ENCODE data around the gene EDIL3.

EDIL3 gene

GRCh38 chr5:83965441-83965840, 419.2 kb downstream of the EDIL3 start:
- DNase-seq (ENCODE audit: low read depth in 2 of 2), result no peak

DNA sequence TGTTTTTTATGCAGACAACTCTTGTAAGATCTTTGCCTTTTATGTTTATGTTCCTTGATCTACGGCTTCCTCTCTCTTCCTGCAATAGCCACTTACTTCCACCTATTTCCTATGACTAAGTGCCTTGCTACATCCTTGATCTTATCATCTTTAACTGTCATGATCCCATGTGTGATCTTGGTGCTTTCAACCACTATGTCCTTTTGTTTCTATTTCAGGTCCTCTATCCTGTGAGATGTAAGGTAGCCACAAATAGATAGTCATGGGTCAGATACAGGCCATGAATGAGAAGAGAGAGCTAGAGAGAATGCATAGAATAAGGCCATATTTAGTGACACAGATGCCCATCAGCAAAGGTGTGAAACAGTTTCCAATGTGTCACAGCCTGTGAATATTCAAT, 420.4 kb downstream of the EDIL3 start:
- DNase-seq (ENCODE audit: low read depth in 2 of 2), result no peak

GRCh38 chr5:83957188-83957587, 427.5 kb downstream of the EDIL3 start:
- DNase-seq (ENCODE audit: low read depth in 2 of 2), result no peak

DNA sequence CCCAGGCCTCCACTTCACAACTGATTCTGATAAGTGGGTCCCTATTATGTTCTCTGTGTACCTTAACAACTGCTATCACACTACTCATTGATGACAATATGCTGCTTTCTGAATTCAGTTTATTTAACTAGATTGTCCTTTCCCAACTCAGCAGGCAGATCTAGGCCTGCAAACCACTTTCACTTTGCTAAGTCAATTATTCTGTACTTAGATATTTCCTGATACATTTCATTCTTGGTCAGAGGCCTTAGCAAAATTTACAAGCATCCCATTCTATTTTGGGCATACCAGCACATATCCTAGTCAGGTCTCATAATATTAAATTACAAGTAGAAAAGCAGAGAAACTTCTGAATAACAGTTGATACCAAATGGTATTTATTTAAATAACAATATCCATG, 428.3 kb downstream of the EDIL3 start:
- no peak for DNase-seq (ENCODE audit: low read depth in 2 of 2)

DNA sequence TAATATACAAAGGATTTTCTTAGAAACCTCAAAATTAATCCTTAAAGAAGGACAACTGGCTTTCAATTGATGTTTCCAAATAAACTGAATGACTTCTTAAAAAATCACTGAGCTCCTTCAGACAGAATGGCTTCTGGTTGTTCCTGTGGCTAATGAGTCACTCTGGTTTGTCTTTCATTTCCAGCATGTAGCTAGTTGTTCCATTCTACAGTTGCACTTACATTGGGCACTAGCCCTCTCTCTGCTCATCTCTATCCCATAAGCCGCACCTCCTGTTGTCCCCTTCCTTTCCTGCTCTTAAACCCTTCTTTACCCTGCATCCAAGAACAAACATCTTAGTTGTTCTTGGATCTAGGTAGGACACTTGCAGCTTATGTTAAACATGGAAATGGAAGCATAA, 428.8 kb downstream of the EDIL3 start:
- DNase-seq (ENCODE audit: low read depth in 2 of 2), result no peak

DNA sequence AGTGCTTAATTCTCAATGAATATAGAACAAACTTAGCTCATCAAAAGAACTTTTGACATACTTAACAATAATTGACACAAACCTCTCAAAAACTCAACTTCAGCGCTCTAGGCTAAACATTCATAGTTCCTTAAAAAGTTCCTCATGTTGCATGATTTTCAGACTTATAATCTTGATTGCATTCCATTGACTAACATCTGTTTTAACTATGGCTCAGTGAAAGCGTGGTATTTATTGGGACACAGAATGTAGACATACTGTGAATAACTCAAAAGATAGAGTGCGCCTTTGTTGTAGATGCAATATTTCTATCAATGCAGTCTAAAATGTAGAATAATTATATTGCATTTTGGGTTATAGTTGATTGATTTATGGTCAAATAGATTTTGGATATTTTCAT, 436.9 kb downstream of the EDIL3 start:
- no peak for DNase-seq (ENCODE audit: low read depth in 2 of 2)

- no peak for DNase-seq (ENCODE audit: low read depth in 2 of 2)
Measured at GRCh38 chr5:83946516-83946915, 438.2 kb downstream of the EDIL3 start.

DNA sequence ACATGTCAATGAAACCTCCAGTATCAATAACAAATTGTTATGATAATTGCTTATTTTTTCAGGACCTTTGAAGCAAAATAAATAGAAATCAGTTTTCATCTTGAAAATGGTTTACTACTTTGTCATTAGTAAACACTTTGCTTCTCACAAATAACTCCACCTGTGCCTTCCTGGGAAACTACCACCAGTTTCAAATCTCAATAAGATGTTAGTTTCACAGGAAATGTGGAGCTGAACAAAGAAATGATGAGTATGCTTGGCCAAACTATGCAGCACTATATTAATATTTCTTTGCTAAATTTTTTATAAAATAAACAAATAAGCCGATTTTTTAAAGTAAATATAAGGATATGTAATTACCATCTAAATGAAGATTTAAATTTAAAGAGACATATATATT, 442.5 kb downstream of the EDIL3 start:
- no peak for DNase-seq (ENCODE audit: low read depth in 2 of 2)

GRCh38 chr5:83937837-83938236, 446.8 kb downstream of the EDIL3 start:
- DNase-seq (ENCODE audit: low read depth in 2 of 2), result no peak

GRCh38 chr5:83931969-83932368, 452.7 kb downstream of the EDIL3 start:
- DNase-seq (ENCODE audit: low read depth in 2 of 2), result no peak

- DNase-seq (ENCODE audit: low read depth in 2 of 2), result no peak
Measured at GRCh38 chr5:83927140-83927733, 457.4 kb downstream of the EDIL3 start.

- DNase-seq (ENCODE audit: low read depth in 2 of 2), result no peak
Measured at GRCh38 chr5:83925955-83926337, 458.7 kb downstream of the EDIL3 start.

- DNase-seq (ENCODE audit: low read depth in 2 of 2), result no peak
Measured at GRCh38 chr5:83925321-83925954, 459.2 kb downstream of the EDIL3 start.

GRCh38 chr5:83924891-83925290, 459.8 kb downstream of the EDIL3 start:
- DNase-seq (ENCODE audit: low read depth in 2 of 2), result no peak

GRCh38 chr5:83924171-83924570, 460.5 kb downstream of the EDIL3 start:
- no peak for DNase-seq (ENCODE audit: low read depth in 2 of 2)

- no peak for DNase-seq (ENCODE audit: low read depth in 2 of 2)
Measured at GRCh38 chr5:83922699-83923098, 462.0 kb downstream of the EDIL3 start.

GRCh38 chr5:83921666-83922193, 462.9 kb downstream of the EDIL3 start:
- DNase-seq (ENCODE audit: low read depth in 2 of 2), result no peak

GRCh38 chr5:83919071-83920041, 465.3 kb downstream of the EDIL3 start:
- DNase-seq (ENCODE audit: low read depth in 2 of 2), result no peak

DNA sequence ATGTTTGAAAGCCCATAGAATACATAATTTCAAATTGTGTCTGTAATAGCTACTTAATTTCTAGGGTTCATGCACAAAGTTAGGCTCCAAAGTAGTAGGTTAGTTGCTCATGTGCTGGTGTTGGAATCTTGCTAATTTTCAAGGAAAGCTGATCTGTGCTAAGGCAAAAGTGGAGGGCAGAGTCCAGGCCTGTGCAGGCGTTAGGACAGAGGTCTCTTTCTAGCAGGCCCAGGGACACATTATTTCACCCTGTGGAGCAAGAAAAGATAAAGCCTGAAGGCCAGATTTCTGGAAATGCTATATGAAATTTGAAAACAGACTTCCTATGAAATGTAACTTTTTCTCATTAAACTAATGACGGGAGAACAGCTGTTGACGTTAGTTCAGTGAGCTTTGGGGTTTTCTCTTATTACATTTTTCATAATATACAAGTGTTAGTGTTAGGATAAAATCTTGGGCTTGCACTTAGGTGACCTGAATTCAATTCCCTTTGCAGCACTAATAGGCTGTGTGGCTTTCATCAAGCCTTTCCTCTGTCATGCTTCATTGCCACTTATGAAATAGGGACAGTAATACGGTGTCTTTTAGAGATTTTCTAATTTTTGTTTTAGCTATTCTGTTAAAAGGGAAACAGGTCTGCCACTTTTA, 467.3 kb downstream of the EDIL3 start:
- DNase-seq (ENCODE audit: low read depth in 2 of 2), result no peak

DNA sequence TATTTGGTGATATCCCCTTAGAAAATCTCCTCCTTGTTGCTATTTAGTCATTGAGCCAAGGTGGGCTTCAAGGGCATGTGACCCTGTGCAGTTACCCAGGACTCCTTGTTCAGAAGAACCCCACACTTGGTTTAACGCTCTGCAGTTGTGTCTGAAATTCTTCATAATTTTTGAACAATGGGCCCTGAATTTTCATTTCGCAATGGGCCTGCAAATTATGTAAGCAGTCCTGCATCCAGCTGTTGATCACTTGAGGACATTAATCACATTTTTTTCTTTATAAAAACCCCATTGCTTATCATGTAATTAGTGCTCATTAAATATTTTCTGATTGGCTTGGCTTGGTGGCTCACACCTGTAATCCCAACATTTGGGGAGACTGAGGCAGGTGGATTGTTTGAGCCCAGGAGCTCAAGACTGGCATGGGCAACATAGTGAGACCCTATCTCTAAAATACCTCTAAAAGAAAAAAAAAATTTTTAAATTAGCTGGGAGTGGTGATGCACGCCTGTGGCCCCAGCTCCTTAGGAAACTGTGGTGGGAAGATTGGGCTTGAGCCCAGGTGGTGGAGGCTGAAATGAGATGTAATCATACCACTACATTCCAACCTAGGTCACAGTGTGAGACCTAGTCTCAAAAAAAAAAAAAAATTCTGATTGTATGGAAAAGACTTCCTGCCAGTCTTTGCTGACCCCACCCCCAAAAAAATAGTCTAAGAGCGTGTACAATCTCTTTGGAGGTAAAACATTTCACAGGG, 469.8 kb downstream of the EDIL3 start:
- DNase-seq (ENCODE audit: low read depth in 2 of 2), result no peak

DNA sequence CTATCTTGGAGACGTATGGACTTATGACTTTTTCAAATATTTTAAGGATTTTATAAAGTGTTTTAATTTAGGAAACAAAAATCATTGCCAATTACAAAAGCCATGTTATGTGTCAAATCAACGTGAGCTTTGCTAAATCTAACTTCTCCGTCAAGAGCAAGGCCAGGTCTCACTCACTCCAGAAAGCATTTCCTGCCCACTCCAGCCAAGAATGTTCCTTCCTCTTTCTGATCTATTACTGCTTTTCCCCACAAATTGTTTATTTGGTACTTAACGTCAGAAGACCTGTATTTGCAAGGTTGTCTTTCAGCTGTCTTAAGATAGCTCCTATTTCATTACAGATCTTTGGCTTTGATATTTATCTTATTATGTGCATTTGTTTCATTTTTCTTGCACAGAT, 470.5 kb downstream of the EDIL3 start:
- no peak for DNase-seq (ENCODE audit: low read depth in 2 of 2)

Data from stimulated activated CD8-positive, alpha-beta memory T cell treated with anti-CD3 and anti-CD28 coated beads, Interleukin-7, amount 100 ng/mL, for 1 hour (primary cell).